Activated gamma-delta T cell (primary cell): ENCODE measurements around the gene SKI.
A peak's percentile ranks its signal among the peaks of the same experiment; 100 is the strongest.

Source experiments
- DNase-seq: peaks from one replicate; lab custom pipeline; 2025; lab: John Stamatoyannopoulos, UW
- total RNA-seq, 2 donors: gene quantifications; one replicate each; lab custom pipeline; 2026; lab: John Stamatoyannopoulos, UW

SKI gene
- 79.1 to 104 reads per million in 2 donors for total RNA-seq

DNA sequence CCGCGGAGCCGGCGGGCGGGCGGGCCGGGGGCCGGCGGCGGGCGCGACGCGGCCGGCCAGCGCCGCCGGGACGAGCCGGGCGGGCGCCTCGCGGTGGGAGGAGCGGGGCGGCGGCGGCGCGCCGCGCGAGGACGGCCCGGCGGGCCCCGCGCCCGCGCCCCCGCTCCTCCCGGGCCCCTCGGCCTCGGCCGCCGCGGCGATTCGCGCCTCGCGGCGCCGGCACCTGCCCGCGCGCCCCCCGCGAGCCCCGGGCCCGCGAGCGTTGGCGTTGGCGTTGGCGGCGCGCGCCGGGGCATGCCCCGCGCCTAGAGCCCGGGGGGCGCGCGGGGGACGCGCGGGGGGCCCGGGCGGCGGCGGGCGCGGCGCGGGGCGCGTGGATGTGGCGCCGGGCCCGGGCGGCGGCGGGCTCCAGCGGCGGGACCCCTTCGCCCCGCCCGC, at the start of gene SKI:
SKI (plus strand) TSS at position 163 of the 438 bp plus-strand sequence. CDS start 448 bp downstream, outside the sequence.
- DNase-seq: no peak

DNA sequence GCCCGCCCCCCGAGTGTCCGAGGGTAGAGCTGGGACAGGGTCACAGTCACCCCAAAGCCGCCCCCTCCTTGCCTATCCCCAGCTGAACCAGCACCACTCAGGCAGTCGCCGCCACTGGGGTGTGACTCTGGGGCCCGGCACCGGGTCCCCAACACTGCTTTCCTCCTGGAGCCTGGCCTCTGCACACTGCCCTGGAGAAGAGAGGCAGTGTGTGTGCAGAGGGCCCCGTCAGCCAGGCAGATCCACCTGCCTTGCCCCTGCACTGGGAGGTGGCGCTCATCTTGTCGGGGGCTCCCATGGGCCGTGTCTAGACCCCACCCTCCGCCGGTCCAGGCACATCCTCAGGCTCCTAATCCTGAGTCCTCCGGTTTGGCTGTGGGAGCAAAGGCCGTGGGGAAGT, 49.2 kb upstream of the SKI start:
- no peak for DNase-seq

DNA sequence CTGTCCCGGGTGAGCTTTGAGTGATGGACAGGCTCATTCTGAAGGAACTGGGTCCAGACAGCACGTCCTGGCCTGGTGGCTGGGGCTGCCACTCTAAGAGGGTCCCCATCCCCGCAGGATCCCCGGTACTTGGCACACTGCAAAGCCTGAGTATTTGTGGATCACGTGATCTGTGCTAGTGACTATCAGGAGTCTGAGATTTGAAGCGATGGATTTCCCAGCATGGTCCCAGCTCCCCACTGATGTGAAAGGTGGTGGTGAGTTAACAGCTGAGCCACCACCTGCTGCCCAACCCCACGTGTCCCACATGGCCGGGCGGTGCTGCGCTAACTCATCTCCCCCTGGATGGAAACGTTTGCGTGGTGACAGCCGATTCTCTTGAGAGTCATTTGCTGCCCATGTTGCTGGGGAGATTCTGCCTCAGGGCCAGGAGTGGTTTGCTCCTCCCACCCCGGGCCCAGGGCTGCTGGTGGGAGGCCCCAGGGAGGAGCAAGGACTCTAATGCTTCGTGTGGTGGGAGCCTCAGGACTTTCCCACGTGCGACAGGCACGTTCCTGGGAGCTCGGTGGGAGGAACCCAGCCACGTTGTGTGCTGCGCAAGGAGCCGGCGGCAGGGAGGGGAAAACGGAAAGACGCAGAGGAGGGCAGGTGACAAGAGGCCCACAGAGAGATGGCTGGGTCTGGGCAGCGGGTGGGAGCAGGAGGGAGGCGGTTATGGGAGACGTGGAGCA, 48.7 kb upstream of the SKI start:
- no peak for DNase-seq

DNA sequence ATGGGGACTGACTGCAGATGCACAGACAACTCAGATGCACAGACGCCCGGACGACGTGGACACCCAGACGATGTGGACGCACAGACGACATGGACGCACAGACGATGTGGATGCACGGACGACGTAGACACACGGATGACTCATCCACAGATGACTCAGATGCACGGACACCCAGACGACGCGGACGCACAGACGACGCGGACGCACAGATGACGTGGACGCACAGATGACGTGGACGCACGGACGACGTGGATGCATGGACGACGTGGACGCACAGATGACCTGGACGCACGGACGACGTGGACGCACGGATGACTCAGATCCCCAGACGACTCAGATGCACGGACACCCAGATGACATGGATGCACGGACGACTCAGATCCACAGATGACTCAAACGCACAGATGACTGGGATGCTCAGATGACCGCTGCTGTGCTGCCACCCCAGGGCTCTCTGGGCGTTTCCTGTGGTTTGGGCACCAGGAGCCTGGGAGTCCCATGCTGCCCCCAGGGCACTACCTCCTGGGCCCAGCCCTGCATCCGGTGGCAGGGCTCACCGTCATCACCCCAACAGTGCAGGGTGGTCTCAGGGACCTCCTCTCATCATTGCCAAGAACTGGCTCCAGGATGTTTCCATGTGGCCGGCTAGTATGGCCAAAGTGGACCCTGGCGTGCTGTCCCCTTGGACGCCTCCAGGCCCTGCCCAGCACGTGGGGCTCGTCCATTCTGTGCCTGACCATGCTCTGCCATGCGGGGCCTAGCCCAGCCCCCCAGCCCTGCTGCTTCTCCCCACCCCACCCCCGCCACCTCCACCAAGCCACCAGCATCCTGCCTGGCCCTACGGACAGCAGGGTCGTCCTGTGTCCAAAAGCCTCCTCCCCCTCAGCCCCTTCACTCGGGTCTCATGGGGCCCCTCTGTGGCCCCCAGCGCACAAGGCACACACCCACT, 47.5 kb upstream of the SKI start:
- DNase-seq: no peak

DNA sequence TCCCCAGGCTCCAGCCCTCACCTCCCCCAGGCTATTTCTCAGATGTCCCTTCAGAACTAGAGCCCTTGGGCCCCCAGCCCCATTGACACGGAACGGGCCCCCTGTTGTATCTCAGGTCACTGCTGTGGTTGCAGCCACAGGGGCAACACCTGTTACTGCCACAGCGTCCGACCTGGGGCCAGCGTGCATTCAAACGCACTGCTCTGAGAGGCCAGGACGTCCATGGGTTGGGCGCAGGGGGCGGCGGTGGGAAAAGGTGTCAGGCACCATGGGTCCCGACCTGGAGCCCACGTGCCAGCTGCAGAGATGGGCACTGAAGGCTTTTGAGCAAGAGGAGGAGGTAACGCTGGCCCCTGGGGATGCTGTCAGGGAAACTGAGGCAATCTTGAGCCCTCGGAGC, 46.8 kb upstream of the SKI start:
- DNase-seq: no peak

DNA sequence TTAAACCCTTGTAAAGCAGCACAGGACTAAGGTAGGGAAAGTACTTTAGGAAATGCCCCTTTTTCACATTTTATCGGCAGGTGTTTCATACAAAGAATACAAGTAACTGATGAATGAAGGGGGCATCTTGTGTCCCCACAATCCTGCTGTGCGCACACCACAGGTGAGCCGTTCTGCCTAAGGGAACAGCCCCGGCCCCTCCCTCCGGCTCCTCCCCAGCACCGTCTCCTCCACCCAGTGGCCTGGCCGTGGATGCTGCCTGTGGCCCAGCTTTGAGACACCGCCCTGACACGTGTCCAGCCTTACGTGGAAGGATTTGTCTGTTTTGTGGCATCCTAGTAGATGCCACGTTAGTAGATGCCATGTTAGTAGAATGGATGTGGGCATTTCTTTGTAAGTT, 46.4 kb upstream of the SKI start:
- no peak for DNase-seq

DNA sequence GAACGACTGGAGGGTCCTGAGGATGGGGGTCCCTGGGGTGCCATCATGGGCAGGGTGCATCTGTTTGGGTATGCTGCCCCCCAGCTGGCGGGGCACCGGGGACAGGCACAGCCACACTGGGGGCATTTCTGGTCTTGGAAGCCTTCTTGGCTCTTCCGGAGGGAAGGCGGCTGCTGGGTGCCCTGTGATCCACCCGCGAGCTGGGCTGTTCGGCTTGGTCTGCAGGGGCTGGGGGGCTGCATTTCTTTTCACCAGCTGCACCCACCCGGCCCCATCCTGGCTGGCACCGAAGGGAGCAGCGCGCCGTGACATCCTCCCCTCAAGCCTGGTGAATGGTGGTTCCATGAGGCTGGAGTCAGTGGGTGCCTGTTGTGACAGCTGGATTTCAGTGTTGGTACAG, 45.7 kb upstream of the SKI start:
- no peak for DNase-seq

DNA sequence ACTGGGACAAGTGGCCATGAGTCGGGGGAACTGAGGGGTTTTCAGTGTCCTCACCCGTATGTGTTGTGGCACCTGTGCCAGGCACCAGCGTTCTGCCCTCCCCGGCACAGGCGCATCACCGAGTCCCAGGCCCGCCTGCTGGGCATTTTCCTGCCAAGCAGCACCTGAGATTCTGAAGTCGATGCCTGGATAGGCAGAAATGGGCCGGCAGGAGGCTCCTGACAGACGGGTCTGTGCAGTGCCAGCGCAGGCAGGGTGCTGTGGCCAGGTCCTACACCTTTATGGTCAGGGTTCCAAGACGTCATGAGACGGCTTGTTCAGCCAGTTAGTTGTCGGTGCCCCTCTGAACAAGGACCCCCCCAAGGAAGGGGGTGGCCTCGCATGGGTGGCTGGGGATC, 44.2 kb upstream of the SKI start:
- no peak for DNase-seq

DNA sequence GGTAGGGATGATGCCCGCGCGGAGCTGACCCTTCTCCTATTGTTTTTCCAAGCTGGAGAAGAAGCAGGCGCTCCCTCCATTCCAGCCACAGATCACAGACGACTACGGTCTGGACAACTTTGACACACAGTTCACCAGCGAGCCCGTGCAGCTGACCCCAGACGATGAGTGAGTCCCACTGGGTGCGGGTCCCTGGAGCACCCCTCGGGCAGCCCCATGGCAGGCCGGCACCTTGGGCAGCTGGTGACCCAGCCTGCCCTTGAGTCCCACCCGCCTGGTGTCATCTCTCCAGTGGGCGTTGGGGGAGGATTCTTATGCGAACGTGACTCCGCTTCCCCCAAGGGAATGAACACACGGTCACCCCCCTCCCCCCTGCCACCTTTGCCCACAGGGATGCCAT, 43.6 kb upstream of the SKI start:
- DNase-seq: no peak

DNA sequence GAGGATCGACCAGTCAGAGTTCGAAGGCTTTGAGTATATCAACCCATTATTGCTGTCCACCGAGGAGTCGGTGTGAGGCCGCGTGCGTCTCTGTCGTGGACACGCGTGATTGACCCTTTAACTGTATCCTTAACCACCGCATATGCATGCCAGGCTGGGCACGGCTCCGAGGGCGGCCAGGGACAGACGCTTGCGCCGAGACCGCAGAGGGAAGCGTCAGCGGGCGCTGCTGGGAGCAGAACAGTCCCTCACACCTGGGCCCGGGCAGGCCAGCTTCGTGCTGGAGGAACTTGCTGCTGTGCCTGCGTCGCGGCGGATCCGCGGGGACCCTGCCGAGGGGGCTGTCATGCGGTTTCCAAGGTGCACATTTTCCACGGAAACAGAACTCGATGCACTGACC, 43.2 kb upstream of the SKI start:
- no peak for DNase-seq

DNA sequence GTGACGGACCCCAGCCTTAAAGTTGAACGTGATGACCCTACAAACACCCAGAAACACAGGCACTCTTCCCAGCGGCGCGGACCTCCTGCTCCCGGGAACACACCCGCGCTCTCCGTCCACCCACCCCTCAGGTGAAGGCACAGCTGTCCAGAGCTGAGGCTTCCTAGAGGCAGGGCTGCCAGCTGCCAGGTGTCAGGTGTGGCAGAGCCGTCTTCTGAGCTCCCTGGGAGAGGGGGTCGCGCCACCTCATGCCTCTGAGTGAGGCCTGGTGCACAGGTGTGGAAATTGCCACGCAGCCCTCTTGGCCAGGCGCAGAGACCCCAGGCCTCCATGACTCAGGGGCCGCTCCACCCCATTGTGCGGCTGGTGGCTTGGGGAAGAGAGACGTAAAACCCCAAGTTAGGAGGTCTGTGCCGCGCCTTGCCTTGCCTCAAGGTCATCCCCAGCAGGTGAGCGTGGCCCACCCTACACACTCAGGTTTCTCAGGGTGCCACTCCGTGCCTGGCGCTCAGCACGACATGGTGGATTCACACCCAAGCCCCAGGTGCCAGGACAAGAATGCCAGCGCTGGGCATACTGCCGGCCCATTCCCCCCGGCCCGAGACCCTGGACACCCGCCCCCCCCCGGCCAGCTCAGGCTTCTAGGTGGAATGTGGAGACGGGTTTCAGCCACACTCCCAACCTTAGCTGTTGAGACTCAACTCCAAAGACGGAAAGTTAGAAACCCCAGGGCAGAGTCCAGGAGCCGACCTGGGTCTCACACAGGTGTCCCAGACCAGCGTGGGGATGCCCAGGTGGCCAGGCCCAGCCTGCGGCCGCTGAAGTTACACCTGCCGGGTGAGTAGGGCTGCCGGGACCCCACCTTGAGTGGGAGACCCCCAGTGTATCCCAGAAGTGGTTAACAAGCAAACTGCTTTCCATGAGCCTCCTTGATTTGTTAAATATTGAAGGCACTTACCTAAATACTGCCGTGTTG, 42.0 kb upstream of the SKI start:
- no peak for DNase-seq

DNA sequence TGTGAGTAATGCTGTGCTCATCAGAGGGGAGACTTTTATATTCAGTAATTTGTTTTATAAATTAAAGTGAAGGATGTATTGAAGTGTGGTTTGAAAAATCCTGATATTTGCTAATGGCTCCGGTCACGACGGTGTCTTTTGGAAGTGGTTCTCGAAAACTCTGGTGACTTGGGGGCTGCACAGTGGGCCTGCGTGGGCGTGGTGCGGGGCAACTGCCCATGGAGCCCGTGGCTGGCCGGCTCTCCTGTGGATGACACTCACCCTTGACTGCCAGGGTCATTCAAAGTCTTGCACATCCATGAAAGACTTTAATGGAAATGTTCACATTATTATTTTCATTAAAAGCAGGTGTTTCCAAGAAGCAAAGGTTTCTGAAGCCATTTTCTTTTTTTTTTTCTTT, 41.2 kb upstream of the SKI start:
- no peak for DNase-seq

DNA sequence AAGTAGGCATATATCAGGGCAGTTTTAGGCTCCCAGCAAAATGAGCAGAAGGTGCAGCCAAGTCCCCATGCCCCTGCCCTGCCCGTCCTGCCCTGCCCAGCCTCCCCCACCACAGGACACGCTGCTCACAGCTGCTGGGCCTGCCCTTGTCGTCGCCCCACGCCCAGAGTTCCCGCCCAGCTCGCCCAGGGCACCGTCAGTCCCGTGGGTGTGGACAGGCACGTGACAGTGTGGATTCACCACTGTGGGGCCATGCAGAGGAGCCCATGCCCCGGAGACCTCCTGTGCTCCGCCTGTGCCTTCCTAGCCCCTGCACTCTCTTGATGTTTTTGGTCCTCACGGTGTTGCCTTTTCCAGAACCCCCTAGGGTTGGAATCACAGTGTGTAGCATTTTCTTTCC, 40.5 kb upstream of the SKI start:
- DNase-seq: no peak

DNA sequence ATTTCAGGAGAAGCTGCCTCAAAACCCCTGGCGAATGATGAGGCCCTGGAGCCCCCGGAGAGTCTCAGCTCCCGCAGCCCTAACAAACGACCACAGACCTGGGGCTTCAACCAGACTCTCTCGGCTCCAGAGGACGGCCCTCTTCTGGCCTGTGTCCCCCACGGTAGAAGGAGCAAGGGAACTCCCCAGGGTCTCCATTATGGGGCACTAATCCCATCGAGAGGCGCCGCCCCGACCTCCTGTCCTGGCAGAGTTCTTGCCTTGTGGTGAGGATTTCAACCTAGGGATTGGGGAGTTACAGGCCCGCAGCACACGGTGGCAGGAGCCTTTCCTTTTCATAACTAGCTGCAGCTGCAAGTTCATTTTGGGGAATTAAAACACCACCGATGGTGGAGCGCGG, 39.8 kb upstream of the SKI start:
- no peak for DNase-seq

DNA sequence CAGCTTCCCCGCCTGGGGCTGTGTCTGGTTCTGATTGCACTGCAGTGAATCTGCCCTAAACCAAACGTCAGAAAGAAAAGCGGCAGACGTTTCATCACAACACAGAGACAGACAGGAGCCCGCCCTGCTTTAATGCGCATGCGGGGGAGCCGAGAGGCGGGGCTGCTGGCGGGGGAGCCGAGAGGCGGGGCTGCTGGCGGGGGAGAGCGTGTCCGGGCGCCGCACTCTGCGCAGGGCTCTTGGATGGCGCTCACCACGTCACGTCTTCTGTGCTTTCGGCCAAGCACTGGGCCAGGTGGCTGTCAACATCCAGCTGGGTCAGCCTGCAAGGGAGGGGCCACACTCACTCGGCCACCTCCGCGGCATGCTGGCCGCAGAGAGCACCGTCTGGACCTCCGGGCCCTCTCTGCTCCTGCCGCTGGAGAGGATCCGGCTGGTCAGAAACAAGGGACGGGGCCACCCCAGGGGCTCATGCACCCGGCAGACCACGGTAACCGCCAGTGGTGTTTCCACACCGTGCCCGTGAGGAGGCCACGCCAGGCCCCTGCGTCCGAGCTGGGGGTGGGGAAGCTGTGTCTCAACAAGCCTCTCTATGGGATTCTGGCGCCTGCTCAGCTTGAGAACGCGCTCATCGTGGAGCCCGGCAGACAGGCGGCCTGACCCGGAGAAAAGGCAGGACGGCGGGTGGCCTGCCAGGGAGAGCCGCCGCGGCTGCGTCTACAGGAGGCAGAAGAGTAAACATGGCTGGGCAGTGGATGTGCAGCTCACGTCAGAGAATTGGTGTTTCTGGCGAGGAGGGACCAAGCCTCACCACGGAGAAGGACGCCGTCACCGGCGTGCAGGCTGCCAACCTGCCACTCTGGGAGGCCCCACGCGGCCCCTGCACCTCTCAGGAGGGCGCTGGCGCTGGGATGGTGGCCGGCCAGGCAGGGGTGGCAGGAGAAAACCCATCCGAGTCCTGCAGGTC, 38.4 kb upstream of the SKI start:
- DNase-seq: peak; percentile 86

DNA sequence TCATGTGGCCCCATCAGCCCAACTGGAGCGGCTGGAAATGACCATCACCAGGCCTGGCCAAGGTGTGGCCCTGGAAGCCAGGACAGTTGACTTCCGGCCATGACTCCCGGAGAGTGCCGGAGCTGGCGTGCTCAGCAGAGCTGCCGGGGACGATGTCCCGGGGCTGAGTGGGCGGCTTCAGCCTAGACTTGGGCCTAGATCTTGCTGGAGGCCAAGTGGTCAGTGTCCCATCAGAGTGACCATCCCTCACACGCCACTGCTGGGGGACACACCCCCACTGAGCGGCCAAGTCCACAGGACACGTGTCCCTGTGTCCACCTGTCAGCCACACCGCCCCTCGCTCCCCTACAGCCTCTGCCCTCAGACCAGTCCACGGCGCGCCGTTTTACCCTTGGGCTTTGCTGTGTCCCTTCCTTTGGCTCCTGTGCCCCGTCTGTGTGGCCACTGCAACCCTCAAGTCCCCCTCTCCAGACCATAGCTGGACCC, 37.6 kb upstream of the SKI start:
- no peak for DNase-seq

DNA sequence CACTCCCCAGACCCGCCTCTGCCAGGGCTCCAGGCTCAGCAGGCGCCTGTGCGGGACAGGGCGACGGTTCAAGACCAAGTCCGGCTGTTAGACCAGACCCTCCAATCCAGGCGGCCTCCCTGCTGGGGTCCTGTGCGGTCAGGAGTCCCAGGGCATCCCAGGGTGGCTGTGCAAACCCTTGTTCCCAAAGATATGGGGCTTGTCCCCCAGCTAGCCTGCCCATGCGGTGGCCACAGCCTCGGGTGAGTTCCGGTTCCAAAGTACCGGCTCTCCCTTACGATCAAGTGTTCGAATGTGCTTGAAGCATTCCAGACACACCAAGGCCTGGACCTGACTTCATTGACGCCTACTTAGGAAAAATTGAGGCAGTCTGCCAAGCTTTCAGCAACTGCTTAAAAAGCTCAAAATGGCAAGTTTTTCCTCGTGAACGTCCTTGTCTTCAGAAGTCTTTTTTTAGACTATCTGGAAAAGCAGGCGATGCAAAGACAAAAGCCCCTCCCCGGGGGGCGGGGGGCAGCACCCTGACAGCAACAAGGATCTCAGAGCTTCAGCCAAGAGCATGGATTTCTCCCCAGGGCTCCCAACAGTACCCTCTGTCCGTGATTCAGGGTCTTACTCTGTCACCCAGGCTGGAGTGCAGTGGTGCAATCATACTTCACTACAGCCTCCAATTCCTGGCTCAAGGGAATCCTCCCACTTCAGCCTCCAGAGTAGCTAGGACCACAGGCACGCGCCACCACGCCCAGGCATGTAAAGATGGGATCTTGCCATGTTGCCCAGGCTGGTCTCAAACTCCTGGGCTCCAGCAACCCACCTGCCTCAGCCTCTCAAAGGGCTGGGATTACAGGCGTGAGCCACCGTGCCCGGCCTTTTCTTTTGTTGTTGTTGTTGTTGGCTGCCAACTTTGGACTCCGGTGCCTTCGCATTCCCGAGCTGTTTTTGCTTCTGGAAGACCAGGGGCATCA, 35.8 kb upstream of the SKI start:
- no peak for DNase-seq

DNA sequence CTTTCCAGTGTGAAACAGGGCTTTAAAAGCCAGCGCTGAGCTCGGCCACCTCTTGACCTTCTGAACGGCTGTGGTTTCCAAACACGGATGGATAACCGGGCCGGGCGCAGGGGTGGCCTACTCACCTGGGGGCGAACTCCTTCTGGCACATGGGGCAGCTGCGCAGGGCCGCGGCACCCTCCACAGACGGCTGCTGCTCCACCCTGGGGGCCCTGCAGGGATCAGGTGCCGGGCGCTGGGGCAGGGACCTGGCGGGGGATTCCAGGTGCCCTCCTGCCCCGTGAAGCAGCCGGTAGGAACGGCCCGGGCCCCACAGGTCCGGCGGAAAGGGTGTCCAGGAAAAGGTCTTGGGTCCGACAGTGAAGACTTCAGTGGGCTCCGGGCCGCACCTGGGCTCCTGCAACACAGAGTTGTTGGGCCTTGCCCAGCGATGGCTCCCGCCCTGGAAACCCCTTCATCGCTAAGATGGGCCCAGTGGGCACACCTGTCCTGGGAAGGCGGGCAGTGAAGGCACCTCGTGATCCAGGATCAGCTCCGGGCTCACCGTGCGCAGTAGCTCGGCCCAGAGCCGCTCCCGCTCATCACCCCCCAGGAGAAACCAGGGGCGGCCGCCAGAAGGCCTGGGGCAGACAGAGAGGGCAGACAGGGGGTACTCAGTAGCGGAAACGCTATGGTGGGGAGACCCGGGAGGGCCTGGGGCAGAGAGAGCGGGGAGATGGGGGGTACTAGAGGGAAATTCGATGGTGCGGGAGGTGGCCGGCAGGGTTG, 34.4 kb upstream of the SKI start:
- DNase-seq: no peak
